Lower leg skin (tissue), 3 donors: ENCODE measurements around the gene SIL1.

Experiments
- POLR2A ChIP-seq, 2 donors: fragments of 450-650 bp; IDR thresholded peaks; one replicate each; pipeline ENCODE4 v1.6.1; 2016 to 2017; ENCODE audit warnings: antibody characterized with exemption in 2 of 2, mild to moderate bottlenecking in 1 of 2, moderate library complexity in 1 of 2
- TF ChIP-seq, protein P1 (sequence below), 3 donors: fragments of 450-650 bp; IDR thresholded peaks; one replicate each; pipeline ENCODE4 v1.5.1; 2016; ENCODE audit warnings: antibody characterized with exemption in 3 of 3, mild to moderate bottlenecking in 3 of 3, moderate library complexity in 2 of 3

DNA sequence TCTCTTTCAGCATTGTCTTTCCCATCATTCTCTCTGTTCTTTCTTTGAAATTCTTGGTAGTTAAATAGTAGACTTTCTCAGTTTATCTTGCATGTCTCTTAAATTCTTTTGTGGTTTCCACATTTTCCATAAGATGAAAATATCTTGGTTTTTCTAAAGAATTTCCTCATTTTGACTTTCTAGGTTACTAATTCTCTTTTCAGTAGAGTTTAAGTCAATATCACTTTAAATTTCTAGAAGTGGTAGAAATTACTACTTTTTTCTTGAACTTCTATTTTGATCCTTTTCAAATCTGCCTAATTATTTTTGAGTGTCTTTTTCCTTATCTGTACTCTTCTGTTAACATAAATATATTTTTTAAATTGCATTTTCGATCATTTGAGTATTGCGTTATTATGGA lies 299.4 kb downstream of the SIL1 start:
- TF ChIP-seq, protein P1, sequence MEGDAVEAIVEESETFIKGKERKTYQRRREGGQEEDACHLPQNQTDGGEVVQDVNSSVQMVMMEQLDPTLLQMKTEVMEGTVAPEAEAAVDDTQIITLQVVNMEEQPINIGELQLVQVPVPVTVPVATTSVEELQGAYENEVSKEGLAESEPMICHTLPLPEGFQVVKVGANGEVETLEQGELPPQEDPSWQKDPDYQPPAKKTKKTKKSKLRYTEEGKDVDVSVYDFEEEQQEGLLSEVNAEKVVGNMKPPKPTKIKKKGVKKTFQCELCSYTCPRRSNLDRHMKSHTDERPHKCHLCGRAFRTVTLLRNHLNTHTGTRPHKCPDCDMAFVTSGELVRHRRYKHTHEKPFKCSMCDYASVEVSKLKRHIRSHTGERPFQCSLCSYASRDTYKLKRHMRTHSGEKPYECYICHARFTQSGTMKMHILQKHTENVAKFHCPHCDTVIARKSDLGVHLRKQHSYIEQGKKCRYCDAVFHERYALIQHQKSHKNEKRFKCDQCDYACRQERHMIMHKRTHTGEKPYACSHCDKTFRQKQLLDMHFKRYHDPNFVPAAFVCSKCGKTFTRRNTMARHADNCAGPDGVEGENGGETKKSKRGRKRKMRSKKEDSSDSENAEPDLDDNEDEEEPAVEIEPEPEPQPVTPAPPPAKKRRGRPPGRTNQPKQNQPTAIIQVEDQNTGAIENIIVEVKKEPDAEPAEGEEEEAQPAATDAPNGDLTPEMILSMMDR (IDR thresholded peaks at IDR 0.05), result no peak
- TF ChIP-seq POLR2A (IDR thresholded peaks at IDR 0.05), result no peak
